KOPT-K1 (cell line): ENCODE results near the gene MYMK.

Source experiments
- H3K27ac ChIP-seq: fragments of 200-600 bp; sonication (generic); 2 replicates; pipeline ENCODE4 v1.5.1; 2016; ENCODE audit warnings: antibody characterized with exemption, mild to moderate bottlenecking, low read depth, low read length; ENCODE audit not compliant: poor library complexity, severe bottlenecking
- H3K36me3 ChIP-seq: fragments of 200-600 bp; sonication (generic); 2 replicates; pipeline ENCODE4 v1.5.1; 2017; ENCODE audit warnings: antibody characterized with exemption, mild to moderate bottlenecking, low read length, moderate library complexity; ENCODE audit not compliant: insufficient read depth
- H3K9me3 ChIP-seq: fragments of 200-600 bp; sonication (generic); 2 replicates; pipeline ENCODE4 v1.5.1; 2017; ENCODE audit warnings: antibody characterized with exemption, low read length, mild to moderate bottlenecking; ENCODE audit not compliant: insufficient read depth, poor library complexity, severe bottlenecking

MYMK gene

GRCh38 chr9:133483611-133484010, 41.1 kb downstream of the MYMK start:
- Histone ChIP-seq H3K9me3 (no peaks in the 10 kb centered on the region), H3K27ac (no peak overlapping the region), H3K36me3 (no peaks in the 10 kb centered on the region)

GRCh38 chr9:133478851-133479711, 45.7 kb downstream of the MYMK start, which contains the start of gene SLC2A6:
TSS of gene SLC2A6 (minus strand) at chr9:133479099. CDS start at chr9:133479059, 40 bp downstream.
- Histone ChIP-seq H3K27ac (peak within 1 kb of the TSS; percentile 31), H3K9me3 (no peaks in the 10 kb centered on the region), H3K36me3 (no peaks in the 10 kb centered on the region)

- H3K27ac ChIP-seq, result no peak overlapping the region
- no peaks in the 10 kb centered on the region for H3K9me3 ChIP-seq
- H3K36me3 ChIP-seq, result no peaks in the 10 kb centered on the region
Measured at GRCh38 chr9:133477992-133478850, 46.5 kb downstream of the MYMK start.

- Histone ChIP-seq H3K27ac (no peak overlapping the region), H3K36me3 (no peaks in the 10 kb centered on the region; the same call in 1 of the 2 replicates), H3K9me3 (no peaks in the 10 kb centered on the region)
Measured at GRCh38 chr9:133477461-133477860, 47.3 kb downstream of the MYMK start.

- no peaks in the 10 kb centered on the region for H3K9me3 ChIP-seq
- no peaks in the 10 kb centered on the region; the same call in 1 of the 2 replicates for H3K36me3 ChIP-seq
- H3K27ac ChIP-seq, result no peak overlapping the region
Measured at GRCh38 chr9:133476941-133477340, 47.8 kb downstream of the MYMK start.

GRCh38 chr9:133476036-133476931, 48.5 kb downstream of the MYMK start:
- no peaks in the 10 kb centered on the region; the same call in 1 of the 2 replicates for H3K36me3 ChIP-seq
- no peaks in the 10 kb centered on the region for H3K9me3 ChIP-seq
- peak overlapping the region; percentile 54 for H3K27ac ChIP-seq

- H3K9me3 ChIP-seq, result no peaks in the 10 kb centered on the region
- no peaks in the 10 kb centered on the region; the same call in 1 of the 2 replicates for H3K36me3 ChIP-seq
- peak overlapping the region; percentile 54 for H3K27ac ChIP-seq
Measured at GRCh38 chr9:133475292-133476012, 49.3 kb downstream of the MYMK start.

- Histone ChIP-seq H3K27ac (peak overlapping the region; percentile 54), H3K9me3 (no peaks in the 10 kb centered on the region), H3K36me3 (no peaks in the 10 kb centered on the region; the same call in 1 of the 2 replicates)
Measured at GRCh38 chr9:133474853-133475252, 49.9 kb downstream of the MYMK start.

GRCh38 chr9:133474215-133474614, 50.5 kb downstream of the MYMK start:
- H3K9me3 ChIP-seq, result no peaks in the 10 kb centered on the region
- no peaks in the 10 kb centered on the region; the same call in 1 of the 2 replicates for H3K36me3 ChIP-seq
- H3K27ac ChIP-seq, result peak overlapping the region; percentile 54

GRCh38 chr9:133473743-133474142, 51.0 kb downstream of the MYMK start:
- no peaks in the 10 kb centered on the region; the same call in 1 of the 2 replicates for H3K36me3 ChIP-seq
- peak overlapping the region; percentile 54 for H3K27ac ChIP-seq
- H3K9me3 ChIP-seq, result no peaks in the 10 kb centered on the region

- Histone ChIP-seq H3K36me3 (no peaks in the 10 kb centered on the region; the same call in 1 of the 2 replicates), H3K9me3 (no peaks in the 10 kb centered on the region), H3K27ac (peak overlapping the region; percentile 54)
Measured at GRCh38 chr9:133472753-133473378, 51.9 kb downstream of the MYMK start.

GRCh38 chr9:133472277-133472645, 52.5 kb downstream of the MYMK start:
- Histone ChIP-seq H3K36me3 (no peaks in the 10 kb centered on the region; the same call in 1 of the 2 replicates), H3K9me3 (no peaks in the 10 kb centered on the region), H3K27ac (no peak overlapping the region)

- H3K27ac ChIP-seq, result no peak overlapping the region
- H3K9me3 ChIP-seq, result no peaks in the 10 kb centered on the region
- no peaks in the 10 kb centered on the region; the same call in 1 of the 2 replicates for H3K36me3 ChIP-seq
Measured at GRCh38 chr9:133471551-133472276, 53.0 kb downstream of the MYMK start.
